Measurements from ENCODE around the gene RNPEP. TPM values are rescaled to one million over a fixed set of nuclear protein-coding genes. Genes with fewer than 3 reads are reported as not detected.
"Not testable (repeated sequence)": the region's sequence is repeated elsewhere in the genome, so short reads cannot be mapped to it uniquely, and the experiment has no call there.

RNPEP gene
- total RNA-seq, 1 donor from 2014 or later: 24.2 TPM

DNA sequence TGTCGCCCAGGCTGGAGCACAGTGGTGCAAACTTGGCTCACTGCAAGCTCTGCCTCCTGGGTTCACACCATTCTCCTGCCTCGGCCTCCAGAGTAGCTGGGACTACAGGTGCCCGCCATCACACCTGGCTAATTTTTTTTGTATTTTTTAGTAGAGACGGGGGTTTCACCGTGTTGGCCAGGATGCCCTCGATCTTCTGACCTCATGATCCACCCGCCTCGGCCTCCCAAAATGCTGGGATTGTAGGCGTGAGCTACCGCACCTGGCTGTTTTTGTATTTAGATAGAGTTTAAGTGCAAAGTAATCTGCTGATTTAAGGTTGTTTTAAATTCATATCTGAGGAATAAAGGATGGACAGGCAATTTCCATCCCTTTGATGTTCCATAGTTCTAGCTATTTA, 20.1 kb upstream of the RNPEP start:
- not testable (repeated sequence) for DNase-seq (ENCODE audit: low read depth in 2 of 2)

DNA sequence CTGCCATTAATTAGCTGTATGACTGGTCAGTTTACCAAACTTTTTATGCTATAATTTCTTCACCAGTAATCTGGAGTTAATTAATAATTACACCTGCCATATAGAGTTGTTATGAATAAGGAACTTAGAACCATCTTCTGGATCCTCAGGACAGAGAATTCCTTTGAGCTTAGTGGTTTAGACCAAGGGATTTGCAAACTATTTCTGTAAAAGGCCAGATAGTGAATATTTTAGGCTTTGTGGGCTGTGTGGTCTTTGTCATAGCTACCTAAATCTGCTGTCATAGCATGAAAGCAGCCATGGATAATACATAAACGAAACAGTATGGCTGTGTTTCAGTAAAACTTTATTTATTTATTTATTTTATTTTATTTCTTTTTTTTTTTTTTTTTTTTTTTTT, 18.2 kb upstream of the RNPEP start:
- DNase-seq (ENCODE audit: low read depth in 2 of 2): no peak

DNA sequence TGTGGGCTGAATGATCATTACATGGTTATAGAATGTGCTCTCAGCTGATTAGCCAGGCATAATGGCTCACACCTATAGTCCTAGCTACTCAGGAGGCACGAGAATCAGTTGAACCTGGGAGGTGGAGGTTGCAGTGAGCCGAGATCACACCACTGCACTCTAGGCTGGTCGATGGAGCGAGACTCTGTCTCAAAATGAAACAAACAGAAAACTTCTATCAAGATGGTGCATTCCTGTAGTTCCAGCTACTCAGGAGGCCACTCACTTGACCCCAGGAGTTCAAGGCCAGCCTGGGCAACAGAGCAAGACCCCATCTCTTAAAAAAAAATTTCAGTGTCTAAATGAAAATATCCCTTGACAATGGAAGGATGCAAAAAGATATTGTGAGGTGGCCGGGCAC, 16.3 kb upstream of the RNPEP start:
- no peak for DNase-seq (ENCODE audit: low read depth in 2 of 2)

DNA sequence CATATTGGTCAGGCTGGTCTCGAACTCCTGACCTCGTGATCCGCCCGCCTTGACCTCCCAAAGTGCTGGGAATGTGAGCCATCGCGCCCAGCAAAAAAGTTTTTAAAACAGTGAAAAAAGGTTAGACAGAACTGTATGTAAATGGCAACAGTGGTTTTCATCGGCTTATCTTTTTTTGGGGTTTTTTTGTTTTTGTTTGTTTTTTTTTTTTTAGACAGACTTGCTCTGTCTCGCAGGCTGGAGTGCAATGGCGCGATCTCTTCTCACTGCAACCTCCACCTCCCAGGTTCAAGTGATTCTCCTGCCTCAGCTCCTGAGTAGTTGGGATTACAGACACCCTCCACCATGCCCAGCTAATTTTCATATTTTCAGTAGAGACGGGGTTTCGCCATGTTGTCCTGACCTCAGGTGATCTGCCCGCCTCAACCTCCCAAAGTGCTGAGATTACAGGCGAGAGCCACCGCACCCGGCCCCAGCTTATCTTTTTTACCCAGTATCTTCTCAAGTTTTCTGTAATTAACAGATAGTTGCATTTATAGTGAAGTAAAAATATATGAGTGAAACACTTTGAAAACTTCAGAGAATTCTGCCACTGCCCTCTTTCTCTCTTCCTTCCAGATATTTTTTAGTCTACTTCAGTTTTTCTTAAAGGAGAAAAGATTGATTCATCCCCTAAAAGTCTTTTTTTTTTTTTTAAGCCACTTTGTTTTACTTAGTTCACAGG, 14.1 kb upstream of the RNPEP start:
- no peak for DNase-seq (ENCODE audit: low read depth in 2 of 2)

DNA sequence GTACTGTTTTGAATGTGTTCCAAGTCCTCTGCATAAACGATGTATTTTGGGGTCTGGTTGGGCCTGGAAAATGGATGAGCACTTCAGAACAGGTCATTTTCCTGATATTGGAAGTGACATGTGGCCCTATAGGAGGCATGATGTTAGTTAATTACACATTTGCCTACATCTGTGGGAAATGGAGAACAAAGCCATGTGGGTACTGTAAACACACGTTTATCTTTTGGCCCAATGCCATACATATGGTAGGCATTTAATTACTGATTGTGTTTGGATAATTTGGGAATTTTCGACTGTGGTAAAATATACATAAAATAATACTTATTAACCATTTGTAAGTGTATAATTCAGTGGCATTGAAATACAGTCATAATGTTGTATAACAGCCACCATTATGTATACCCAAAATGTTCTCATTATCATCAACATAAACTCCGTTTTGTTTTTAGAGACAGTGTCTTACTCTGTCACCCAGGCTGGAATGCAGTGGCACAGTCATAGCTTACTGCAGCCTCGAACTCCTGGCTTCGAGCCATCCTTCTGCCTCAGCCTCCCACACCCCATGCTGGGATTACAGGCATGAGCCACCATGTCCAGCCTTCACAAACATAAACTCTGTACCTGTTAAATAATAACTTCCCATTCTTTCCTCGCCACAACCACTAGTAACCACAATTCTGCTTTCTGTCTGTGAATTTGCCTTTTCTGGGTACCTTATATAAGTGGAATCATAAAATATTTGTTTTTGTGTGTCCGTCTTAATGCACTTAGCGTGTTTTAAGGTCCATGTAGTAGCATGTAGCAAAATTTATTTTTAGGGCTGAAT, 11.9 kb upstream of the RNPEP start:
- no peak for DNase-seq (ENCODE audit: low read depth in 2 of 2)

DNA sequence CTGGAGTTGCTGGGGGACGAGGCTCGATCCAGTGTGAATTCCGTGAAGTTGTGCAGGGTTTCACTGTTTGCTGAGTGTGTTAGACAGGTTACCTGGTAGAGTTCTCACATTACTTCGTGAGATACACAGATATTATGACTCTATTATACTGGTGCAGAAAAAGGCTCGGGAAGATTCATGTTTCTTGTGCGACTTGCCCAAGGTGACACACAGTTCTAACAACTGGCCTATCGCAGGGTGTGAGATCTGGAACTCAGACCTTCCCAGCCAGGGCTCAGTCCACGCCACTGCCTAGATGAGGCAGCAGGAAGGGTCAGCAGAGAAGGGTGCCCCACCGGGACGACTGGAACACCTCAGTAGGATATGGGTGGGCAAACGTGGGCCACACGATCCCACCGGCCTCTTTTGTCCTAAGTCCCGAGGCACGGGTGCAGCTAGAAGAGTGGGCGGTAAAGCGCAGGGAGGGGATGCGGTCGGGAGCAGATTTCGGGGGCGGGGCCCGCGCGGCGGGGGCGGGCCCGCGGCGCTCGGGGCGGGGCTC, 296 bp upstream of the RNPEP start:
- peak in 1 of 2 donors; percentile 58 for DNase-seq (ENCODE audit: low read depth in 2 of 2)

DNA sequence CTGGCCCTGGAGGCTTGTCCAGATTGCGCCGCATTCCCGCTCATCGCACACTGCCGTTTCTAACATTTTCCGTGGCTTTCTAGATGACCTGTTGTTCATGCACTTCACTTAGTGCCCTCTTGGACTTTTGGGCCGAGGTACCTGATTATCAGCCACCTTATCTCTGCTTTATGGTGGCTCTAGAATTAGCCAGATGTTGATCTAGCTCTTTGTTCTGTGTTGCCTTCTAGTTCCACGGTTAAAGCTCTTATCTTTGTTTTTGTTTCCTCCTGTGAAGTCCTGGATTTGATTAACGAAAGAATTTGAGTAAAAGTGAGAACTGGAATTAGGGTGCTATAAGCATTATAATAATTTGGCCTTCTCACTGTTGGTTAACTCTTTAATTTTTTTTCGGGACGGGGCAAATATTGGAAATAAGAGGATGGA, 945 bp downstream of the RNPEP start:
- no peak for DNase-seq (ENCODE audit: low read depth in 2 of 2)

DNA sequence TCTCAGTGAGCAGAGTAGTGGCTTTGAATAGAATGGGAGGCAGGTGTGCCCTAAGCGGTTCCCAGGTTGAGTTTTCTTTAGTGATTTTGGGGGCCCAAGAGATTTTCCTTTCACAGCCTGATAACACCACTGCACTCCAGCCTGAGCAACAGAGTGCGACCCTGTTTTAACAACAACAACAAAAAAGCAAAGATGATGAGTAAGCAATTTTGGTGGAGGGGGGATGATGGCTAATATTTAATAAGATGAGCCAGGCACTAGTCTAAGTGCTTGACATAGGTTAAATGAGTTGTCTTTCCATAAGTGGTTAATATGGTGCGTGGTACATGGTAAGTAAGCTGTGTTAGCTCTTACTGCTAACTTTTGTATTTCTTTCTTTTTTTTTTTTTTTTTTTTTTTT, 2.0 kb downstream of the RNPEP start:
- no peak for DNase-seq (ENCODE audit: low read depth in 2 of 2)

DNA sequence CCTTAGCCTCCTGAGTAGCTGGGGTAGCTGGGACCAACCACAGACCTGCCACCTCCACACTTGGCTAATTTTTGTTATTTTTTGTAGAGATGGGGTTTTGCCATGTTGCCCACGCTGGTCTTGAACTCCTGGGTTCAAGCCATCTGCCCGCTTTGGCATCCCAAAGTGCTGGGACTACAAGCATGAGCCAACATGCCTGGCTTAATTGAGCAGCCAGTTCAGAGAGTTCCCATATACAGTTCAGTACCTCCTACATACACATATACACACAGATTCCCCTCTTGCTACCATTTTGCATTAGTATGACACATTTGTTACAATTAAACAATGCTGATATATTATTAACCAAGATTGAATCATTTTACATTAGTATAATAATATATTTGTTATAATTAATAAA, 2.9 kb downstream of the RNPEP start:
- no peak for DNase-seq (ENCODE audit: low read depth in 2 of 2)

DNA sequence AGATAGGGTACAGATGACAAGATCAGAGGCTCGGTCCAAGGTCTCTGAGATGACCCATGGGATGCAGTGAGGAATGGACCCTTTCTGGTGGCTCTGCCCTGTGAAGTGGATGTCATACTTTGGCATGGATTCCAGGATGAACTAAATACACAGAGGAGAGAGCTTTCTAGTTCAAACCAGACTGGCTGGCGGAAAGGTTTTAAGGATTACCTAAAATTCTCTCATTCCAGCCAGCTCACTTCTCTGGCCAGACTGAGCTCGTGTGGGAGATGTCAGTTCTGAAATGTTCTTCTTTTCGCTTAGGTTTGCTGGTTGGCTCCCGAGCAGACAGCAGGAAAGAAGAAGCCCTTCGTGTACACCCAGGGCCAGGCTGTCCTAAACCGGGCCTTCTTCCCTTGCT, 6.2 kb downstream of the RNPEP start:
- DNase-seq (ENCODE audit: low read depth in 2 of 2): no peak

DNA sequence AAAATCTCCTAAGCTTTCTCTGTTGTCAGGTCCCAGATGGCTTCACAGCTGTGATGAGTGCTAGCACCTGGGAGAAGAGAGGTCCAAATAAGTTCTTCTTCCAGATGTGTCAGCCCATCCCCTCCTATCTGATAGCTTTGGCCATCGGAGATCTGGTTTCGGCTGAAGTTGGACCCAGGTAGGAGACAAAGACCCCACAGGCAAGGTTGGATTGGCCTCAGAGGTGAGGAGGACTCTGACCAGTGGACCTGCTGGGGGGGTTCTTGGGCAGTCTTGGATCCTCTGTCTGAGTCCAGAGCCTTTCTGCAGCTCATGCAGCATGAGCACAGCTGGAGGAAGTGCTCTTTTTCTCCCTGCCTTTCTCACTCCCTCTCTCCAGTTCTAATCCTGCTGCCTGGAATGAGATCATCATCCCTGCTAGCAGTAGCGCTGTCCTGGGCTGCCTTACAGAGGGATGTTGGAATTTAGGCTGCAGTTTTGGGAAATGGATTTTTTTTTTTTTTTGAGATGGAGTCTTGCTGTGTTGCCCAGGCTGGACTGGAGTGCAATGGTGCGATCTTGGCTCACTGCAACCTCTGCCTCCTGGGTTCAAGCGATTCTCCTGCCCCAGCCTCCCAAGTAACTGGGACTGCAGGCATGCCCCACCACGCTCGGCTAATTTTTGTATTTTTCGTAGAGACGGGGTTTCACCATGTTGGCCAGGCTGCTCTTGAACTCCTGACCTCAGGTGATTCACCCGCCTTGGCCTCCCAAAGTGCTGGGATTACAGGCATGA, 7.1 kb downstream of the RNPEP start:
- no peak for DNase-seq (ENCODE audit: low read depth in 2 of 2)

DNA sequence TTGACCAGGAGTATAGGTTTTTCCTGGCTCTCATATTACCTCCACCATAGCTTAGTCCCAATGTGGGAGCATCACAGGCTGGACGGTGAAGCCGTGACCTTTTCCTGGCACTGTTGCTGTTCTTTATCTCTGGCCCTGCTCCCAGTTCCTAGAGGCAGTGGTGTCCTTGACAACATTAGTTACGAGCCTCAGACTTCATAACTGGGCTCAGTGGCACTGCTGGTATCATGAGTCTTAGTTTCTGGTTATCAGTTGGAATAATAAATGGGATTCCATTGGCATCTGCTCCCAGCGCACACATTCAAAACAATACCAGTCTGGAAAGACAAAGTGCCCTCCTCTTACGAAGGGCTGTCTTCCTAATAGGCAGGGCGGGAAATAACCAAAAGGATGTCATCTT, 8.0 kb downstream of the RNPEP start:
- peak in 1 of 2 donors; percentile 62 for DNase-seq (ENCODE audit: low read depth in 2 of 2)

DNA sequence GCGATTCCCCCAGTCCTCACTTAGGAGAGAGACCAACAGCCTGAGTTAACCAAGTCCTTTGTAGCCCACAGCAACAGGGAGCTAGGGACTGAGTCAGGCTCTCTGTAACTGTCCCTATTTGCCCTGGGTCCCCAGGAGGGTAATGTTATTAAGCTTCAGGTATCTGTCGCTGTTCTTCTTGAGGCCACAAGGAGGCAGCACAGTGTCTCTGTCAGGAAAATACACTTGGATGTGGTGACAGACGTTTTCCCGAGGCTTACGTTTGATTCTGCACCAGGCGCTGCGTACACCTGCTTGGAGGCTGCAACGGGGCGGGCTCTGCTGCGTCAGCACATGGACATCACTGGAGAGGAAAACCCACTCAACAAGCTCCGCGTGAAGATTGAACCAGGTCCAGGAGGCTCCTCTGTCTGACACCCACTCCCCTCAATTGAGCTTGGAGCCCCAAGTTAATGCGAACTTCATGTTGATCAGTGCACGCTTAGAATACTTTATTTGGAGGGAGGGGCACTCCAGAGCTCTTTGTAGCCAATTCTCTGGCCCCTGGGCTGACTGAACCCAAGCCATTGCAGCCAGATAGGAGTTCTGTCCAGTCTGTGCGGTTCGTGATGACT, 17.3 kb downstream of the RNPEP start:
- DNase-seq (ENCODE audit: low read depth in 2 of 2): peak; percentile 57 to 77

DNA sequence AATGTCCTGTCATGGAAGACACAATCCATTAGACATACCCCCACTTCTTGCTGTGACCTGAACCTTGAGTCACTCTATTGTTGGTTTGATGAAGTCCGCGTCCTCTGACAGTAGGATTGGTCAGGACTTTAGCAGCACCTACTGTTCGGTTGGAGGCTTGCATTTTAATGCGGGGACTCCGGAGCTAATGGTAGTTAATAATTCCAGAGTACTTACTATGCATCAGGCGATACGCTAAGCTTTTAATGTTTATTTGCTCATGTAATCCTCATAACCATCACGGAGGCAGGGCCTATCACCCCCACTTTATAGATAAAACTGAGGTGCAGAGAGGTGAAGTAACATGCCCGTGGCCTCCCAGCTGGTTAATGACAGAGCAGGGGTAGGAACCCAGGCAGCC, 20.1 kb downstream of the RNPEP start:
- DNase-seq (ENCODE audit: low read depth in 2 of 2): no peak

DNA sequence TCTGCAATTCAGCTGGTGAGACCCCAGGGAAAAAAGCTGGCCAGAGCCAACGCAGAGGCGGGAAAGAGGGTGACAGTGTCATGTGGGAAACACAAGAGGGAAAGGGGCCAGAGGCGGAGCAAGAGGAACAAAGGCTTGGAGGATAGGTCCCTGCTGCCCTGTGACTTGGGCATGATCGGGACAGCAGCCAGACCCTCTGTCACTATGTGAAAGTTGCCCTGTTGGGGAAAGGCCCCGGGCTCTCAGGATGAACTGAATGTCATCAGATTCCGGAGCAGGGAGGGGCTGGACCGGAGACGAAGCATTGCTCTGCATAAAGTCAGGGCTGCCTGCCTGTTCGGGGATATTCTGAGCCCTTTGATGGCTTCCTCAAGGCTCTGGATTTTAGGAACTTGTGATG, 22.3 kb downstream of the RNPEP start:
- no peak for DNase-seq (ENCODE audit: low read depth in 2 of 2)

DNA sequence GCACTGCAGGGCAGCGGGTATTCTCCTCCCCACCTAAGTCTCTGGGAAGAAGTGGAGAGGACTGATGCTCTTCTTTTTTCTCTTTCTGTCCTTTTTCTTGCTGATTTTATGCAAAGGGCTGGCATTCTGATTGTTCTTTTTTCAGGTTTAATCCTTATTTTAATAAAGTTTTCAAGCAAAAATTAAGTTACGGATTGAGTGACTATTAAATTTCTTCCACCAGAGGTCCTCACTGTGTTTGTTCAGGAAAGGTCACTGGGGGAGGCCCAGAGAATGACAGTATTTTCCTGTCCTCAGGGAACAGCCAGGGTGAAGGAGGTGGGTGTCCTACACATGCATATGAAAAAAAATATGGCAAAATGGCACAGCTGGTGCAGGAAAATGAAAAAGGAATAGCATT, 23.5 kb downstream of the RNPEP start:
- DNase-seq (ENCODE audit: low read depth in 2 of 2): peak; percentile 43 to 55

DNA sequence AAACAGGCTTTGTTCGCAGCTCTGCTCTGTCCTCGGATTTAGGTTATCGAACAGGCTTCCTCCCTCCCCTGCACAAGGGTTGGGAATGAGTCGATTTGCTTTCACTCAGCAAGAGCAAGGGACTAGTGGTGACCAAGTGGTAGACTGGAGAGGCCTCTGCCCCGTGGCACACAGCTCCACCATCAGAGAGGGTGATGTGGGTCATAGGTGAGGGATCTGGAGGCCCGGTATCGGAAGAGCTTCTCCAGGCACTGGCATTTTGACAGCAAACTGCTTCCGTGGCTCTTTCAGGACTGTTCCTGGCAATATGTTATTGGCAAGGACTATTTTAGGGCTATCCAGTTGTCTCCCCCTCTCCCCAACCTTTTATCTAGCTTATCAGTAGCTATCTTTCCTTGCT, 24.9 kb downstream of the RNPEP start:
- no peak for DNase-seq (ENCODE audit: low read depth in 2 of 2)

DNA sequence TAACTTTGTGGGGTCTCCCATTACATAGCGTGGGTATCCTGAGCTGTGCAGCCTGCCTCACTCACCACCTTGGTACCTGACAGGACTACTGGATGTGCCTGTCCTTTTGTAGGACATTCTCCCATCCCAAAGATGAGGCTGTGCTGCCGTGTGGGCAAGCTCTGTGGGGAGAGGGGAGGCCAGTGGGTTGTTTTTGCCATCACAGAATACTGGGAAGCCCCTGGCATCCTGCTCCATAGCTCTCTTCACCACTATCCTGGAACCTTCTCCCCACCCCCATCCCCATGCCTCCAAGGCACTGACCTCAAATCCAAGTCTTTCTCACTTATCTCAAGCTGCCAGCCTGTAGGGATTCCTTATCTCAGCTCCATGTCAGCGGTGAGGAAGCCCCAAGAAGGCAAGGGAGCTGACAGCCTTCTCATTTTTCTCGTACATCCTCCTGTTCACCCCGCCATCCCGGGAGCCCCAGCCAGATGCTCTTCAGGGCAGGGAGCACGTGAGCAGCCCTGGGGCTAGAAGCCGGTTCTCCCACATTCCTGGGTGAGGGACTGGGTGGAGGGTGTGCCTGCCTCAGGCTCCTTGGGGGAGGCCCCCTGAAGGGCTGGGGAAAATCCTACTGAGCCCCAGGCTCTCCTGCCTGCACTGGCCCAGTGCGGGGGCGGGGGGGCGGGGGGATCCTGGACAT, 25.5 kb downstream of the RNPEP start:
- DNase-seq (ENCODE audit: low read depth in 2 of 2): no peak

DNA sequence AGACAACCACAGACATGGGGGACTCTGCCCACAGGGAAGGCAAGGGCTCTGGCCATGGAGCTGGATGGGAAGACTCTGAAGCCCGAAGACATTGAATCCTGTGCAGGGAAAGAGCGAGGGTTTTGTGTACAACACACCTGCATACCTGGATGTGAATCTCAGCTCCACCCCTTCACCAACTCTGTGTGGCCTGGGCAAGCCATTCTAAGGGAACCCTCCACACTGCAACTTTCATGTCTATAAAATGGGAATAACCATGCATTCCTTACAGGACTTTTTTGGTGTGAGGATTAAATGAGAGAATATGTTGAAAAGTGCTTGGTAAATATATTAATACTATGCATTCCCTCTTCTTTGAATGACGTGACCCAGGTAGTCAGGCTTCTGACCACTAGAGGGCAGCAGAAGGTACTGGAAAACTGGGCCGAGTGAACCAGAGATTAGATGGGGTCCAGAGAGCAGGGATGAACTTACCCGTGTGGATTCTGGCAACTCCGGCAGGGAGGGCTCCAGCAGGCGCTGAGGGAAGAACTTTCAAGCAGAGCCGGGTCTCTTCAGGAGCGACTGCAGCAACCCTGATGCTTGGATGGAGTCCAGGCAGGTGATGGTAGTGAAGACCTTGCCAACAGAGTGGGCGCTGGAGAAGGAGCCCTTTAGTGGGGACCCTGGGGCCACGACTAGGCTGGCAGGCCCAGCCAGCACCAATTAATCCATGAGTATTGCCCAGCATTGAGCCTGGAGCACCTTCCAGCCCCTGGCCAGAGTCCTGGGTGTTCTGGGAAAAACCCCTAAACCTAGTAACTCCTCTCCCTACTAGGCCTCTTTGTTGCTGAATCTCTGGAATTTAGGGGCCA, 27.1 kb downstream of the RNPEP start:
- DNase-seq (ENCODE audit: low read depth in 2 of 2): peak; percentile 70 to 78

Data from lung microvascular endothelial cell (primary cell).